Testis (tissue), 2 donors: ENCODE measurements around the gene NOL4.

Experiments
- POLR2A ChIP-seq: fragments of 450-650 bp; IDR thresholded peaks from one replicate; pipeline ENCODE4 v1.6.1; 2017; ENCODE audit warnings: antibody characterized with exemption, mild to moderate bottlenecking, moderate library complexity
- TF ChIP-seq, protein P1 (sequence below), 3 experiments: fragments of 450-650 bp in 2 of 3; fragments of 200-600 bp in 1 of 3; sonication (generic) in 1 of 3; IDR thresholded peaks; one replicate each; pipeline ENCODE4 v1.5.1; 2016 to 2019; ENCODE audit warnings: antibody characterized with exemption in 3 of 3, mild to moderate bottlenecking in 2 of 3, moderate library complexity in 1 of 3

DNA sequence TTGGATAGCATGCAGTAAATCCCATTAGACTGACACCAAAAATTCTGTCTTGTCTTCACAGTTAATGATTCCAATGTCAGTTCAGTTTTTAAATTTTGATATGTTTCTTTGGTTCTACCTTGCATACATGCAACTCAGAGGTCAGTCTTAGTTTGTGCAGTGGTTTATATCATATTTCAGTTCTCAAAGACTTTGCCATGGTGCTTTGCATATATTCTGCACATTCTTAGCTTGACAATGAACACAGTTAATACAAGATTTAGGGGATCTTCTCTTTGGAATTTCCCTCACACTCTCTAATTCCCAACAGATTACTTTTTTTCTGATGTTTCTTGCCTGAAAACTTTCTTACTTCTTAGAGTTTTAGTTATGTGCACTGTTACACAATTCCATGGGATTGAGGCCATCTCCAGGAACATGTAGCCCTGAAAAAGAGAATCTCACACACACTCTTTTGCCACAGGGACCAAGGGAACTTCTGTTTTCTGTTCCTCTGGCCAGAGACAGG lies 17.3 kb downstream of the NOL4 start:
- no peak for TF ChIP-seq POLR2A
- TF ChIP-seq, protein P1, sequence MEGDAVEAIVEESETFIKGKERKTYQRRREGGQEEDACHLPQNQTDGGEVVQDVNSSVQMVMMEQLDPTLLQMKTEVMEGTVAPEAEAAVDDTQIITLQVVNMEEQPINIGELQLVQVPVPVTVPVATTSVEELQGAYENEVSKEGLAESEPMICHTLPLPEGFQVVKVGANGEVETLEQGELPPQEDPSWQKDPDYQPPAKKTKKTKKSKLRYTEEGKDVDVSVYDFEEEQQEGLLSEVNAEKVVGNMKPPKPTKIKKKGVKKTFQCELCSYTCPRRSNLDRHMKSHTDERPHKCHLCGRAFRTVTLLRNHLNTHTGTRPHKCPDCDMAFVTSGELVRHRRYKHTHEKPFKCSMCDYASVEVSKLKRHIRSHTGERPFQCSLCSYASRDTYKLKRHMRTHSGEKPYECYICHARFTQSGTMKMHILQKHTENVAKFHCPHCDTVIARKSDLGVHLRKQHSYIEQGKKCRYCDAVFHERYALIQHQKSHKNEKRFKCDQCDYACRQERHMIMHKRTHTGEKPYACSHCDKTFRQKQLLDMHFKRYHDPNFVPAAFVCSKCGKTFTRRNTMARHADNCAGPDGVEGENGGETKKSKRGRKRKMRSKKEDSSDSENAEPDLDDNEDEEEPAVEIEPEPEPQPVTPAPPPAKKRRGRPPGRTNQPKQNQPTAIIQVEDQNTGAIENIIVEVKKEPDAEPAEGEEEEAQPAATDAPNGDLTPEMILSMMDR (IDR thresholded peaks at IDR 0.05) = no peak
